ENCODE results near the gene DGKB.

DNA sequence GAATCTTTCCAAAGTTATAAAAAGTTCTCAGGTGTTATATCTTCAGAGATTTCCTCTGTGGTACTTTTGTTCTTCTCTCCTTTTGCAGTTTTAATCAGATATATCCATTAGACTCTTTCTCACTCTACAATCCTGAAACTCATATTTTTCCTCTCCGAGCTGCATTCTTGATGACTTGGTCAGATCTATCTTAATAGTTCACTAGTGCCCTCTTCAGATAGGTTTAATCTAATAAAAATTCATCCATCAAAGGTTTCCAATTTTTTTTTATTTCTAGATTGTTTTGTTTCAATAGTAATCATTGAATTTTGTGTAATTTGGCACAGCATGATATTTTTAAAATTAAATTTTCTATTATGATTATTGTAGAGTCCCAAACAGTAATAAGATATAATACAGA lies 21.8 kb upstream of the DGKB start:
- TF ChIP-seq ZFP3 (CRISPR knock-in tag; IDR thresholded peaks at IDR 0.05) (no peak), ZNF565 (CRISPR knock-in tag; conservative IDR thresholded peaks at IDR 0.05; ENCODE audit: low read depth) (no peak), ZC3H10 (CRISPR knock-in tag; IDR thresholded peaks at IDR 0.05) (no peak), TSHZ2 (CRISPR knock-in tag; IDR thresholded peaks at IDR 0.05) (no peak), PATZ1 (CRISPR knock-in tag; IDR thresholded peaks at IDR 0.05; ENCODE audit: borderline replicate concordance) (no peak), RARB (CRISPR knock-in tag; IDR thresholded peaks at IDR 0.05) (no peak), TOX (CRISPR knock-in tag; IDR thresholded peaks at IDR 0.05; ENCODE audit: borderline replicate concordance) (no peak), ESRRG (CRISPR knock-in tag; IDR thresholded peaks at IDR 0.05) (no peak), PPARA (CRISPR knock-in tag; IDR thresholded peaks at IDR 0.05; ENCODE audit: borderline replicate concordance) (no peak), ISL1 (CRISPR knock-in tag; IDR thresholded peaks at IDR 0.05) (no peak), SNAI2 (CRISPR knock-in tag; IDR thresholded peaks at IDR 0.05) (no peak), TCF4 (CRISPR knock-in tag; IDR thresholded peaks at IDR 0.05; ENCODE audit: borderline replicate concordance) (no peak)

Measured in SK-N-SH treated with all-trans-retinoic acid at 6 μM for 48 hours (cell line).